ENCODE measurements around the gene RTKN2. TPM values are rescaled to one million over a fixed set of nuclear protein-coding genes. Genes with fewer than 3 reads are reported as not detected.

The RTKN2 gene
- total and polyA plus RNA-seq, 2 experiments from 2014 or later = 0.68 to 6.6 TPM

DNA sequence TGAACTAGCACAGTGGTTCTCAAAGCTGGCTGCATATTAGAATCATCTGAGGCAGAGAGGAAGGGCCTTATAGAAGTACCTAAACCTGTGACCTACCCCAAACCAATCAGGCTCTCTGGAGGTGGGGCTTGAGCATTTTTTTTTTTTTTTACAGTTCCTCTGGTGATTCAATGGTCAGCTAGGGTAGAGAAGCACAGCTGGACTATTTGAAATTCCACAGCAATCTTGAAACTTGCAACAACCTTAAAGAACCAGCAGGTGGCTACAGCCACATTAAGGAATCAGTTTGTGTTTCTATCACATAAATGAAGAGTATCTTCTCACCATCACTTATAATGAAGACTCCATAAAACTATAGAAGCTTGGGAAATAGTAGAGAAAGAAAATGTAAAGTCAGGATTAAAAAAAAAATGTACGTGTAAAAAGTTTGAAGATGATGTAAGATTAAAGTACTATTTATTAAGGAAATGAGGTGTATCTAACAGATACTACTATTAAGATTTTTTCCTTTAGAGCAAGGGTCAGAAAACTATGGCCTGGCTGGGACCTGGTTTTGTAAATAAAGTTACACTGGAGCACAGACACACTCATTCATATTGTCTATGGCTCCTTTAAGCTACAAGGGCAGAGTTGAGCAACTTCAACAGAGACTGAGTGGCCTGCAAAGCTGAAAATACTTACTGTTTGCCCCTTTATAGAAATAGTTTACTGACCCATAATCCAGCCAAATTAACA is 3.8 kb downstream of the RTKN2 start:
- H3K4me2 ChIP-seq = no peak overlapping the region
- WGBS (ENCODE audit: low lambda C conversion rate, missing lambda C conversion rate) = 53% methylated on average over 1 of the region's 1 CpG

DNA sequence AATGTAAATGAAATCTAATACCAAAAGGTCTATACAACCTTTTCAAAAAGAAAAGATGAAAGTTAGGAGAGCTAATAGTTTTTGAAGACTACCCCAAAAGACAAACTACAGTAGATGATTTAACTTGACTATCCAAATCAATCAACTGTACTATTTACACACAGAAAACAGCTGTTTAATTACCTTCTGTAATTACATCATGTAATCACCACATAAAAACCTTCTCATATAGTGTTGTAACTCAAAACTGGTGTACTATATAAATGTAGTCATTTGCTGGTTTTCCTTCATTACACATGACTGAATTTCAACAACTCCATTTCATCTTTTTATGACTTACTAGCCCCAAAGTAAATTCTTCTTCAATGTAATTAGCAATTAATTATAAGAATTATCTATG is 4.5 kb downstream of the RTKN2 start:
- no peaks in the 10 kb centered on the region for H3K4me1 ChIP-seq (ENCODE audit: insufficient read depth)
- no peak overlapping the region for H3K4me3 ChIP-seq
- no peaks in the 10 kb centered on the region for H4K20me1 ChIP-seq (ENCODE audit: insufficient read depth, poor library complexity, severe bottlenecking)
- no peak overlapping the region for H3K27ac ChIP-seq
- H3K27me3 ChIP-seq = no peaks in the 10 kb centered on the region
- H3K9me2 ChIP-seq (replicated peaks; ENCODE audit: insufficient read depth) = no peaks in the 10 kb centered on the region
- H3K9me3 ChIP-seq (ENCODE audit: low read depth) = no peaks in the 10 kb centered on the region
- peaks cover 31% of the 10 kb centered on the region for H3K79me2 ChIP-seq
- no peak overlapping the region for H2AFZ ChIP-seq
- H3K4me2 ChIP-seq = no peak overlapping the region
- H3K36me3 ChIP-seq (replicated peaks; ENCODE audit: insufficient read depth, low read depth) = no peaks in the 10 kb centered on the region
- TF ChIP-seq CTCF (IDR thresholded peaks at IDR 0.05; ENCODE audit: poor library complexity) = no peak
- TF ChIP-seq EZH2phosphoT487 (IDR thresholded peaks at IDR 0.05; ENCODE audit: low read depth, severe bottlenecking, unreplicated experiment) = no peak
- TF ChIP-seq EZH2 (IDR thresholded peaks at IDR 0.05; ENCODE audit: borderline replicate concordance) = no peak
- DNase-seq (ENCODE audit: low spot score) = no peak

More for the DNA sequence above, 3.8 kb downstream of the RTKN2 start:
- Histone ChIP-seq H4K20me1 (ENCODE audit: insufficient read depth, poor library complexity, severe bottlenecking) (no peaks in the 10 kb centered on the region), H2AFZ (no peak overlapping the region), H3K9me3 (ENCODE audit: low read depth) (no peaks in the 10 kb centered on the region), H3K9me2 (replicated peaks; ENCODE audit: insufficient read depth) (no peaks in the 10 kb centered on the region), H3K4me3 (no peak overlapping the region), H3K27ac (peak overlapping the region; percentile 6), H3K4me1 (ENCODE audit: insufficient read depth) (peaks cover 3% of the 10 kb centered on the region), H3K79me2 (peaks cover 31% of the 10 kb centered on the region), H3K36me3 (replicated peaks; ENCODE audit: insufficient read depth, low read depth) (no peaks in the 10 kb centered on the region), H3K27me3 (no peaks in the 10 kb centered on the region)
- TF ChIP-seq EZH2 (IDR thresholded peaks at IDR 0.05; ENCODE audit: borderline replicate concordance) = no peak
- no peak for TF ChIP-seq EZH2phosphoT487 (IDR thresholded peaks at IDR 0.05; ENCODE audit: low read depth, severe bottlenecking, unreplicated experiment)
- TF ChIP-seq CTCF (IDR thresholded peaks at IDR 0.05; ENCODE audit: poor library complexity) = peak; percentile 64
- peak; percentile 72 for DNase-seq (ENCODE audit: low spot score)

DNA sequence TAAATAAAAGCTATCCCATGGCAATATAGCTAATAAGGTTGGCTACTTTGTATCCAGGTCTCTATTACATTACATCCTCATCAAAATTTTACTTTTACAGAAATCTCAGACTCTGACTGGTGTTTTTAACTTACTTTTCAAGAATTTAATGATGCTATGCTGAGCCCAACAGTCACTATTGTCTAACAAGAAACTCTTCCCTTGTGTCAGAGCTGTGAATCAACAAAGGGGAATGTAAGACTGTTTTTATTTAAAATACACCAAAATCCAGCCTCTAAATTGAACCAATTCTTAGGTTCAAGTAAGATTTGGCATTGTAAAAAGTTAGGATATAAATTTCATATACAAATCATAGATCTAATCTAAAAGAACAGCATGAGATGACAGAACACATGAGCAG is 7.0 kb downstream of the RTKN2 start:
- H3K4me2 ChIP-seq = no peak overlapping the region
- H3K9me3 ChIP-seq (ENCODE audit: low read depth) = no peaks in the 10 kb centered on the region
- H3K79me2 ChIP-seq = peaks cover 21% of the 10 kb centered on the region

More for the DNA sequence above, 7.0 kb downstream of the RTKN2 start:
- Histone ChIP-seq H4K20me1 (ENCODE audit: insufficient read depth, poor library complexity, severe bottlenecking) (no peaks in the 10 kb centered on the region), H3K27me3 (no peaks in the 10 kb centered on the region), H3K4me3 (no peak overlapping the region), H3K9me2 (replicated peaks; ENCODE audit: insufficient read depth) (no peaks in the 10 kb centered on the region), H2AFZ (no peak overlapping the region), H3K27ac (no peak overlapping the region), H3K36me3 (replicated peaks; ENCODE audit: insufficient read depth, low read depth) (no peaks in the 10 kb centered on the region), H3K4me1 (ENCODE audit: insufficient read depth) (no peaks in the 10 kb centered on the region)
- no peak for TF ChIP-seq CTCF (IDR thresholded peaks at IDR 0.05; ENCODE audit: poor library complexity)
- TF ChIP-seq EZH2 (IDR thresholded peaks at IDR 0.05; ENCODE audit: borderline replicate concordance) = no peak
- no peak for TF ChIP-seq EZH2phosphoT487 (IDR thresholded peaks at IDR 0.05; ENCODE audit: low read depth, severe bottlenecking, unreplicated experiment)
- no peak for DNase-seq (ENCODE audit: low spot score)

Data from hepatocyte (in vitro differentiated cells).